A549 (cell line): ENCODE measurements around the gene SLC4A7. TPM values are rescaled to one million over a fixed set of nuclear protein-coding genes. Genes with fewer than 3 reads are reported as not detected.

Experiments used
- ATAC-seq, 2 experiments: fragments of 200-7000 bp in 1 of 2; fragments of >200 bp in 1 of 2; cut with Nextera tagmentation in 1 of 2; cut with Tn5 transposase in 1 of 2; 3 replicates each; pipeline versions ENCODE4 v1.8.0 to v1.9.1; 2018 to 2020; ENCODE audit warnings: mild to moderate bottlenecking in 1 of 2, moderate library complexity in 1 of 2
- CTCF ChIA-PET: fragments of 300-600 bp; sonication (Branson Sonifier 250); formaldehyde crosslinking; extraction: SDS; loops from one replicate; lab custom pipeline; 2021; ENCODE audit warnings: antibody characterized with exemption, inconsistent platforms; lab: Yijun Ruan, JAX
- POLR2A ChIA-PET: fragments of 350-600 bp; formaldehyde crosslinking; extraction: SDS; loops from one replicate; lab custom pipeline; 2021; ENCODE audit warnings: antibody characterized with exemption, inconsistent platforms; lab: Yijun Ruan, JAX
- DNase-seq, 2 experiments: peaks; one replicate each; pipeline versions ENCODE4 v3.0.0 to v3.0.0-alpha.2; 2011 to 2016; ENCODE audit warnings: low read depth in 1 of 2, low spot score in 1 of 2
- FAIRE-seq: peaks from 2 replicates; lab custom pipeline; 2011; peaks lifted over from hg19 to GRCh38; lab: Jason Lieb, UNC
- H3K27ac ChIP-seq, 2 experiments: fragments of >200 bp; sonication (Bioruptor Twin); formaldehyde crosslinking; 3 replicates each; pipeline ENCODE4 v1.5.1; 2016 to 2017
- H3K4me1 ChIP-seq: fragments of >200 bp; sonication (Bioruptor Twin); formaldehyde crosslinking; 3 replicates; pipeline ENCODE4 v1.6.1; 2016
- H3K4me2 ChIP-seq: fragments of >200 bp; sonication (Bioruptor Twin); formaldehyde crosslinking; 3 replicates; pipeline ENCODE4 v1.6.1; 2016
- H3K4me3 ChIP-seq: fragments of >200 bp; sonication (Bioruptor Twin); formaldehyde crosslinking; 3 replicates; pipeline ENCODE4 v1.5.1; 2016
- H3K9me3 ChIP-seq: fragments of >200 bp; sonication (Bioruptor Twin); formaldehyde crosslinking; 3 replicates; pipeline ENCODE4 v1.6.1; 2016
- ATOH8 ChIP-seq: fragments of 250-450 bp; sonication (Bioruptor Pico); IDR thresholded peaks from 2 replicates; pipeline ENCODE4 v1.5.0; 2020; ENCODE audit warnings: low read depth, mild to moderate bottlenecking, moderate library complexity
- CBX2 ChIP-seq: fragments of 200-600 bp; sonication (generic); IDR thresholded peaks from 2 replicates; pipeline ENCODE4 v1.6.1; 2016; ENCODE audit warnings: low read depth, mild to moderate bottlenecking, borderline replicate concordance
- CBX8 ChIP-seq: fragments of 200-600 bp; sonication (generic); IDR thresholded peaks from 2 replicates; pipeline ENCODE4 v1.6.1; 2016
- CHD2 ChIP-seq: fragments of 150-350 bp; IDR thresholded peaks from 2 replicates; pipeline ENCODE4 v1.6.1; 2014; ENCODE audit warnings: low read length; ENCODE audit not compliant: partially characterized antibody
- CHD4 ChIP-seq: fragments of 200-600 bp; sonication (generic); IDR thresholded peaks from 2 replicates; pipeline ENCODE4 v1.6.1; 2016; ENCODE audit warnings: antibody characterized with exemption, mild to moderate bottlenecking, borderline replicate concordance
- EHMT2 ChIP-seq: fragments of 200-600 bp; sonication (generic); IDR thresholded peaks from 2 replicates; pipeline ENCODE4 v1.6.1; 2016; ENCODE audit warnings: antibody characterized with exemption, low read depth, mild to moderate bottlenecking, moderate library complexity
- FOSB ChIP-seq: fragments of 250-450 bp; sonication (Bioruptor Pico); IDR thresholded peaks from 2 replicates; pipeline ENCODE4 v1.5.0; 2020; ENCODE audit warnings: mild to moderate bottlenecking, moderate library complexity
- HDAC2 ChIP-seq: fragments of 200-600 bp; sonication (generic); IDR thresholded peaks from 2 replicates; pipeline ENCODE4 v1.6.1; 2016
- KDM5A ChIP-seq: fragments of 200-600 bp; sonication (generic); IDR thresholded peaks from 2 replicates; pipeline ENCODE4 v1.6.1; 2016; ENCODE audit warnings: antibody characterized with exemption, mild to moderate bottlenecking
- NFE2L2 ChIP-seq: fragments of 150-350 bp; conservative IDR thresholded peaks from 2 replicates; pipeline ENCODE4 v1.6.1; 2014; ENCODE audit warnings: low read length
- NR3C1 ChIP-seq: fragments of >200 bp; sonication (Bioruptor Twin); formaldehyde crosslinking; IDR thresholded peaks from 3 replicates; pipeline ENCODE4 v1.6.1; 2017
- RAD21 ChIP-seq, 2 experiments: fragments of >200 bp in 1 of 2; sonication (Bioruptor Twin) in 1 of 2; formaldehyde crosslinking in 1 of 2; IDR thresholded peaks in 1 of 2; conservative IDR thresholded peaks in 1 of 2; 2 replicates in 1 of 2; 3 replicates in 1 of 2; pipeline ENCODE4 v1.6.1; 2012 to 2018; ENCODE audit warnings: inconsistent platforms in 1 of 2
- RARB ChIP-seq: fragments of 250-450 bp; sonication (Bioruptor Pico); IDR thresholded peaks from 2 replicates; pipeline ENCODE4 v1.8.0; 2021; ENCODE audit warnings: mild to moderate bottlenecking, moderate library complexity
- SMC3 ChIP-seq: fragments of >200 bp; sonication (Bioruptor Twin); formaldehyde crosslinking; IDR thresholded peaks from 3 replicates; pipeline ENCODE4 v1.6.1; 2018; ENCODE audit warnings: inconsistent platforms
- TP53 ChIP-seq: fragments of 250-450 bp; sonication (Bioruptor Pico); IDR thresholded peaks from 2 replicates; pipeline ENCODE4 v1.5.0; 2021; ENCODE audit warnings: mild to moderate bottlenecking, moderate library complexity
- ZNF302 ChIP-seq: fragments of 250-450 bp; sonication (Bioruptor Pico); IDR thresholded peaks from 2 replicates; pipeline ENCODE4 v1.9.0; 2021; ENCODE audit warnings: inconsistent platforms, mild to moderate bottlenecking, moderate library complexity
- WGBS: methylation state at CpG from one replicate; pipeline ENCODE4 v1.1.6; 2017; ENCODE audit errors: missing lambda C conversion rate; 5-methylcytosine and 5-hydroxymethylcytosine counted together
- polyA plus RNA-seq, 4 experiments: library from polyadenylated mRNA; depleted of rRNA in 3 of 4; stranded (reverse); fragments of >200 nt; fragmentation: RNase III in 1 of 4; extraction: RNeasy Plus Mini Kit Qiagen cat#74134 plus additional on column Dnase treatment in 1 of 4; gene quantifications; 2 replicates in 3 of 4; 3 replicates in 1 of 4; pipeline ENCODE4 v1.2.3, GENCODE V29; 2011 to 2017
- TF ChIP-seq, protein P1 (sequence below): IDR thresholded peaks from 2 replicates; pipeline ENCODE4 v1.6.1; 2012
- TF ChIP-seq, protein P2 (sequence below): IDR thresholded peaks from 2 replicates; pipeline ENCODE4 v1.6.1; 2012; ENCODE audit warnings: low read depth, borderline replicate concordance
- TF ChIP-seq, protein P3 (sequence below): fragments of 150-350 bp; IDR thresholded peaks from 2 replicates; pipeline ENCODE4 v1.6.1; 2014; ENCODE audit warnings: low read depth, mild to moderate bottlenecking, low read length

The SLC4A7 gene
- polyA plus RNA-seq, 2 of the 4 experiments (the other 2 are of a cell fraction): 35.1 to 70.2 TPM

- no peak overlapping the region for H3K4me2 ChIP-seq
- ATAC-seq (no peak), DNase-seq (no peak), FAIRE-seq (peak; percentile 7)
- no peaks in the 10 kb centered on the region for H3K9me3 ChIP-seq
- 89% methylated on average over 6 of the region's 6 CpGs for WGBS
- ChIA-PET CTCF (interaction anchor here (5.2 kb wide), 1 partner anchor 154 kb away, joined by 31 read pairs; no protein-coding TSS in a partner anchor), POLR2A (no interaction called here)
- peaks cover 34% of the 10 kb centered on the region for H3K4me1 ChIP-seq
- no peak overlapping the region for H3K4me3 ChIP-seq
- H3K27ac ChIP-seq: peak overlapping the region in 1 of 2 experiments; percentile 61; a peak in 2 of 6 replicates
- TF ChIP-seq FOSB (CRISPR knock-in tag) (no peak), TP53 (CRISPR knock-in tag) (no peak), ATOH8 (no peak), KDM5A (no peak), CBX8 (no peak), HDAC2 (no peak), ZNF302 (CRISPR knock-in tag) (no peak), NFE2L2 (no peak), NR3C1 (no peak), SMC3 (no peak), RARB (CRISPR knock-in tag) (no peak), CHD4 (no peak), CHD2 (no peak)
- TF ChIP-seq, protein P1, sequence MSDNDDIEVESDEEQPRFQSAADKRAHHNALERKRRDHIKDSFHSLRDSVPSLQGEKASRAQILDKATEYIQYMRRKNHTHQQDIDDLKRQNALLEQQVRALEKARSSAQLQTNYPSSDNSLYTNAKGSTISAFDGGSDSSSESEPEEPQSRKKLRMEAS: no peak
- TF ChIP-seq, protein P2, sequence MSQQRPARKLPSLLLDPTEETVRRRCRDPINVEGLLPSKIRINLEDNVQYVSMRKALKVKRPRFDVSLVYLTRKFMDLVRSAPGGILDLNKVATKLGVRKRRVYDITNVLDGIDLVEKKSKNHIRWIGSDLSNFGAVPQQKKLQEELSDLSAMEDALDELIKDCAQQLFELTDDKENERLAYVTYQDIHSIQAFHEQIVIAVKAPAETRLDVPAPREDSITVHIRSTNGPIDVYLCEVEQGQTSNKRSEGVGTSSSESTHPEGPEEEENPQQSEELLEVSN: no peak
- TF ChIP-seq, protein P3, sequence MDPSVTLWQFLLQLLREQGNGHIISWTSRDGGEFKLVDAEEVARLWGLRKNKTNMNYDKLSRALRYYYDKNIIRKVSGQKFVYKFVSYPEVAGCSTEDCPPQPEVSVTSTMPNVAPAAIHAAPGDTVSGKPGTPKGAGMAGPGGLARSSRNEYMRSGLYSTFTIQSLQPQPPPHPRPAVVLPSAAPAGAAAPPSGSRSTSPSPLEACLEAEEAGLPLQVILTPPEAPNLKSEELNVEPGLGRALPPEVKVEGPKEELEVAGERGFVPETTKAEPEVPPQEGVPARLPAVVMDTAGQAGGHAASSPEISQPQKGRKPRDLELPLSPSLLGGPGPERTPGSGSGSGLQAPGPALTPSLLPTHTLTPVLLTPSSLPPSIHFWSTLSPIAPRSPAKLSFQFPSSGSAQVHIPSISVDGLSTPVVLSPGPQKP: no peak
Observed at GRCh38 chr3:27526614-27527315, 42.6 kb upstream of the SLC4A7 start.

GRCh38 chr3:27521872-27522265 is 37.7 kb upstream of the SLC4A7 start:
- Histone ChIP-seq H3K4me2 (peak overlapping the region; percentile 60), H3K27ac (peak overlapping the region; percentile 58 to 90), H3K4me3 (no peak overlapping the region), H3K4me1 (peaks cover 59% of the 10 kb centered on the region), H3K9me3 (no peaks in the 10 kb centered on the region)
- ChIA-PET CTCF (interaction anchor here (0.9 to 1.8 kb wide), 5 partner anchors 33 to 159 kb away, joined by 3 to 11 read pairs (median 4); no protein-coding TSS in a partner anchor), POLR2A (interaction anchor here (0.8 to 2.3 kb wide), 5 partner anchors 12 to 111 kb away, joined by 3 to 17 read pairs (median 4); partner anchors contain the start of gene SLC4A7)
- no peak for TF ChIP-seq CBX2
- 0 out of 2 replicates have a peak, but pooled peaks have one; percentile 41 for TF ChIP-seq EHMT2
- TF ChIP-seq RAD21 (conservative IDR thresholded peaks at IDR 0.05 in 1 of 2, IDR thresholded peaks at IDR 0.05 in 1 of 2): no peak
- FAIRE-seq (no peak), DNase-seq (no peak), ATAC-seq (no peak)
- WGBS: 57% methylated on average over 2 of the region's 2 CpGs
